HL-60 (cell line): ENCODE measurements around the gene INTS3.

ENCODE experiments used
- DNase-seq, 2 experiments: peaks; one replicate each; pipeline ENCODE4 v3.0.0-alpha.2; 2010 to 2020; ENCODE audit warnings: low read depth in 1 of 2, low spot score in 1 of 2
- H3K27ac ChIP-seq: fragments of 250-450 bp; sonication (Bioruptor Pico); replicated peaks from 2 replicates; pipeline ENCODE4 v1.5.1; 2020; ENCODE audit warnings: mild to moderate bottlenecking, moderate library complexity
- H3K27me3 ChIP-seq: fragments of 250-450 bp; sonication (Bioruptor Pico); 2 replicates; pipeline ENCODE4 v1.5.1; 2021; ENCODE audit warnings: mild to moderate bottlenecking, moderate library complexity; ENCODE audit not compliant: insufficient read depth, poor library complexity, severe bottlenecking
- H3K4me3 ChIP-seq: replicated peaks from 2 replicates; pipeline ENCODE4 v1.5.1; 2011; ENCODE audit warnings: mild to moderate bottlenecking, control low read depth, low read length; ENCODE audit not compliant: insufficient read depth
- CTCF ChIP-seq: IDR thresholded peaks from one replicate; pipeline ENCODE4 v1.5.1; 2011; ENCODE audit warnings: low read length, control low read depth, inconsistent platforms; ENCODE audit not compliant: insufficient read depth
- GABPA ChIP-seq: IDR thresholded peaks from 2 replicates; pipeline ENCODE4 v1.6.1; 2012; ENCODE audit warnings: low read depth
- POLR2AphosphoS5 ChIP-seq: IDR thresholded peaks from 2 replicates; pipeline ENCODE4 v1.6.1; 2012; ENCODE audit warnings: low read depth
- REST ChIP-seq: IDR thresholded peaks from 2 replicates; pipeline ENCODE4 v1.6.1; 2012; ENCODE audit warnings: low read depth; ENCODE audit not compliant: insufficient replicate concordance
- SPI1 ChIP-seq: IDR thresholded peaks from 2 replicates; pipeline ENCODE4 v1.6.1; 2012; ENCODE audit warnings: low read depth, mild to moderate bottlenecking, borderline replicate concordance

Gene INTS3

GRCh38 chr1:153796786-153797659, 69.2 kb downstream of the INTS3 start:
- no peak overlapping the region for H3K4me3 ChIP-seq
- TF ChIP-seq SPI1, result no peak
- peak; percentile 86 for TF ChIP-seq CTCF
- no peak for TF ChIP-seq REST
- TF ChIP-seq POLR2AphosphoS5, result no peak
- TF ChIP-seq GABPA, result no peak
- H3K27me3 ChIP-seq, result no peaks in the 10 kb centered on the region
- no peak overlapping the region for H3K27ac ChIP-seq
- DNase-seq, result peak in 1 of 2 experiments; percentile 78

- DNase-seq, result no peak
- no peak overlapping the region for H3K27ac ChIP-seq
- TF ChIP-seq SPI1 (no peak), GABPA (no peak)
- H3K27me3 ChIP-seq, result no peaks in the 10 kb centered on the region
- no peak overlapping the region for H3K4me3 ChIP-seq
Measured at GRCh38 chr1:153798468-153798780, 70.6 kb downstream of the INTS3 start.

GRCh38 chr1:153799016-153799415, 71.2 kb downstream of the INTS3 start:
- H3K27ac ChIP-seq, result no peak overlapping the region
- no peak overlapping the region for H3K4me3 ChIP-seq
- DNase-seq, result no peak
- TF ChIP-seq SPI1 (no peak), POLR2AphosphoS5 (no peak), GABPA (no peak), REST (no peak), CTCF (no peak)
- H3K27me3 ChIP-seq, result no peaks in the 10 kb centered on the region

- H3K4me3 ChIP-seq, result no peak overlapping the region
- DNase-seq, result no peak
- TF ChIP-seq GABPA (no peak), SPI1 (no peak)
Measured at GRCh38 chr1:153799566-153800465, 72.0 kb downstream of the INTS3 start.

More at GRCh38 chr1:153799566-153800465, 72.0 kb downstream of the INTS3 start:
- no peaks in the 10 kb centered on the region for H3K27me3 ChIP-seq
- no peak overlapping the region for H3K27ac ChIP-seq
